HepG2 (cell line): ENCODE results near the gene SIK3. TPM values are rescaled to one million over a fixed set of nuclear protein-coding genes. Genes with fewer than 3 reads are reported as not detected.

Source experiments
- ARID5B ChIP-seq: IDR thresholded peaks from 2 replicates; pipeline ENCODE4 v1.4.0; 2020; ENCODE audit warnings: mild to moderate bottlenecking, missing genetic modification reagents
- ATM ChIP-seq: fragments of 450-650 bp; IDR thresholded peaks from 2 replicates; pipeline ENCODE4 v1.7.1; 2017; ENCODE audit warnings: mild to moderate bottlenecking, borderline replicate concordance
- CBX1 ChIP-seq: IDR thresholded peaks from one replicate; pipeline ENCODE4 v1.6.1; 2016; ENCODE audit warnings: antibody characterized with exemption, low read depth
- CEBPB ChIP-seq: IDR thresholded peaks from 2 replicates; pipeline ENCODE4 v1.6.1; 2011; ENCODE audit warnings: low read depth, low read length, improper control_type of control experiment, borderline replicate concordance
- EP300 ChIP-seq, 3 experiments: sonication (generic) in 1 of 3; formaldehyde crosslinking in 1 of 3; IDR thresholded peaks; 2 replicates each; pipeline versions ENCODE4 v1.5.1 to v1.6.1; 2011 to 2020; ENCODE audit warnings: low read depth in 2 of 3, low read length in 2 of 3, borderline replicate concordance in 1 of 3, improper control_type of control experiment in 1 of 3, mild to moderate bottlenecking in 1 of 3, missing genetic modification reagents in 1 of 3, moderate library complexity in 1 of 3
- KAT8 ChIP-seq: IDR thresholded peaks from 2 replicates; pipeline ENCODE4 v1.6.1; 2016; ENCODE audit warnings: missing genetic modification reagents, missing compliant biosample characterization
- NCOA2 ChIP-seq: sonication (generic); formaldehyde crosslinking; IDR thresholded peaks from 2 replicates; pipeline ENCODE4 v1.8.0; 2022; ENCODE audit warnings: inconsistent platforms
- NFIC ChIP-seq: IDR thresholded peaks from 2 replicates; pipeline ENCODE4 v1.6.1; 2012; ENCODE audit warnings: mild to moderate bottlenecking, low read length, inconsistent platforms
- NR2F1 ChIP-seq, 2 experiments: fragments of 450-650 bp in 1 of 2; formaldehyde crosslinking in 1 of 2; IDR thresholded peaks; 2 replicates each; pipeline versions ENCODE4 v1.5.0 to v1.6.1; 2016 to 2020; ENCODE audit warnings: mild to moderate bottlenecking in 1 of 2, missing compliant biosample characterization in 1 of 2, missing genetic modification reagents in 1 of 2, moderate library complexity in 1 of 2
- POLR2AphosphoS5 ChIP-seq: IDR thresholded peaks from 2 replicates; pipeline ENCODE4 v1.6.1; 2012; ENCODE audit warnings: low read depth, low read length
- SUZ12 ChIP-seq: fragments of 150-350 bp; IDR thresholded peaks from 2 replicates; pipeline ENCODE4 v1.6.1; 2014; ENCODE audit warnings: low read depth, low read length
- TEAD2 ChIP-seq: sonication (generic); formaldehyde crosslinking; IDR thresholded peaks from 2 replicates; pipeline ENCODE4 v1.9.0; 2021; ENCODE audit warnings: missing genetic modification reagents
- ZBTB33 ChIP-seq: sonication (generic); formaldehyde crosslinking; IDR thresholded peaks from 2 replicates; pipeline ENCODE4 v1.4.0; 2020; ENCODE audit warnings: missing genetic modification reagents
- ZFP1 ChIP-seq: IDR thresholded peaks from 2 replicates; pipeline ENCODE4 v1.6.1; 2016
- ZMYM2 ChIP-seq: sonication (generic); formaldehyde crosslinking; IDR thresholded peaks from 2 replicates; pipeline ENCODE4 v1.8.0; 2022; ENCODE audit warnings: mild to moderate bottlenecking, missing genetic modification reagents
- ZNF660 ChIP-seq: sonication (generic); formaldehyde crosslinking; IDR thresholded peaks from 2 replicates; pipeline ENCODE4 v1.5.1; 2020; ENCODE audit warnings: mild to moderate bottlenecking, low read depth, missing genetic modification reagents, borderline replicate concordance
- ZNF670 ChIP-seq: sonication (generic); formaldehyde crosslinking; IDR thresholded peaks from 2 replicates; pipeline ENCODE4 v1.8.0; 2022; ENCODE audit warnings: mild to moderate bottlenecking, missing genetic modification reagents, borderline replicate concordance
- ZNF746 ChIP-seq: sonication (generic); formaldehyde crosslinking; IDR thresholded peaks from 2 replicates; pipeline ENCODE4 v1.8.0; 2022; ENCODE audit warnings: mild to moderate bottlenecking, missing genetic modification reagents
- ZNF773 ChIP-seq: sonication (generic); formaldehyde crosslinking; IDR thresholded peaks from 2 replicates; pipeline ENCODE4 v1.4.0; 2020; ENCODE audit warnings: missing genetic modification reagents, borderline replicate concordance
- ZNF841 ChIP-seq: sonication (generic); formaldehyde crosslinking; IDR thresholded peaks from 2 replicates; pipeline ENCODE4 v1.8.1; 2023; ENCODE audit warnings: missing genetic modification reagents, borderline replicate concordance
- ZSCAN31 ChIP-seq: sonication (generic); formaldehyde crosslinking; IDR thresholded peaks from 2 replicates; pipeline ENCODE4 v1.5.0; 2020; ENCODE audit warnings: low read depth, mild to moderate bottlenecking, missing genetic modification reagents
- ZSCAN5A ChIP-seq: sonication (generic); formaldehyde crosslinking; IDR thresholded peaks from 2 replicates; pipeline ENCODE4 v1.8.0; 2022; ENCODE audit warnings: mild to moderate bottlenecking, missing genetic modification reagents, borderline replicate concordance
- polyA plus RNA-seq, 8 experiments: library from polyadenylated mRNA; depleted of rRNA in 3 of 8; stranded (reverse) in 7 of 8; unstranded in 1 of 8; fragments of >200 nt; fragmentation: Illumina TruSeq in 4 of 8; extraction: Trizol in 4 of 8; gene quantifications; 2 replicates each; pipeline versions ENCODE4 v1.2.1 to v1.2.3, GENCODE V29; 2011 to 2016; ENCODE audit warnings: low read depth in 4 of 8, missing spikeins in 1 of 8, mixed read lengths in 1 of 8; ENCODE audit not compliant: insufficient read depth in 1 of 8
- total RNA-seq, 5 experiments: library from RNA; depleted of rRNA; stranded (reverse); fragments of >200 nt; fragmentation: Illumina TruSeq; extraction: Trizol; gene quantifications; 2 replicates each; pipeline ENCODE4 v1.2.3, GENCODE V29; 2016; ENCODE audit warnings: low read depth in 1 of 5

The SIK3 gene
- total and polyA plus RNA-seq, 2 of the 13 experiments (the other 11 are each of a cell fraction or from before 2014, with no cell fraction given): 5.7 to 9.8 TPM

GRCh38 chr11:116838321-116839084 is 259.7 kb downstream of the SIK3 start (continued):
- TF ChIP-seq KAT8 (CRISPR knock-in tag): no peak
- no peak for TF ChIP-seq ATM
- no peak; the same call in 1 of the 2 replicates for TF ChIP-seq ARID5B (CRISPR knock-in tag)
- no peak for TF ChIP-seq ZFP1 (CRISPR knock-in tag)
- TF ChIP-seq ZNF746 (CRISPR knock-in tag): 0 out of 2 replicates have a peak, but pooled peaks have one; percentile 31
- no peak for TF ChIP-seq CEBPB
- TF ChIP-seq ZNF660 (CRISPR knock-in tag): no peak
- TF ChIP-seq ZSCAN5A: 0 out of 2 replicates have a peak, but pooled peaks have one; percentile 29
- TF ChIP-seq ZBTB33 (CRISPR knock-in tag): no peak
- TF ChIP-seq POLR2AphosphoS5: no peak
- TF ChIP-seq NR2F1 (CRISPR knock-in tag; IDR thresholded peaks at IDR 0.05): no peak
- TF ChIP-seq CBX1: no peak
- TF ChIP-seq ZNF773 (CRISPR knock-in tag): no peak
- no peak for TF ChIP-seq ZSCAN31 (CRISPR knock-in tag)
- TF ChIP-seq TEAD2 (CRISPR knock-in tag): no peak
- TF ChIP-seq NCOA2 (CRISPR knock-in tag): no peak
- TF ChIP-seq EP300 (IDR thresholded peaks at IDR 0.05; ENCODE audit: low read depth in 2 of 2, low read length in 2 of 2): 0 out of 4 replicates have a peak, but pooled peaks of 1 of the 2 experiments have one; percentile 28
- TF ChIP-seq EP300 (CRISPR knock-in tag; IDR thresholded peaks at IDR 0.05; ENCODE audit: borderline replicate concordance): no peak
- TF ChIP-seq NFIC: no peak
- no peak for TF ChIP-seq ZNF670 (CRISPR knock-in tag)
- TF ChIP-seq SUZ12: no peak
- 0 out of 2 replicates have a peak, but pooled peaks have one; percentile 37 for TF ChIP-seq ZMYM2 (CRISPR knock-in tag)
- no peak for TF ChIP-seq ZNF841 (CRISPR knock-in tag)
